Ectodermal cell (in vitro differentiated cells): ENCODE data around the gene NPFFR2. TPM values are rescaled to one million over a fixed set of nuclear protein-coding genes. Genes with fewer than 3 reads are reported as not detected.

ENCODE experiments used
- H3K27ac ChIP-seq: 2 replicates; pipeline ENCODE4 v1.7.0; 2013; ENCODE audit warnings: mild to moderate bottlenecking, low read depth, low read length; ENCODE audit not compliant: insufficient read depth, poor library complexity, severe bottlenecking
- H3K27me3 ChIP-seq: 2 replicates; pipeline ENCODE4 v1.7.0; 2013; ENCODE audit warnings: mild to moderate bottlenecking, low read length; ENCODE audit not compliant: insufficient read depth, control insufficient read depth, poor library complexity, severe bottlenecking
- H3K36me3 ChIP-seq: one replicate; pipeline ENCODE4 v1.7.0; 2013; ENCODE audit warnings: low read length; ENCODE audit not compliant: control insufficient read depth, insufficient read depth
- H3K4me1 ChIP-seq: one replicate; pipeline ENCODE4 v1.7.0; 2013; ENCODE audit warnings: low read length; ENCODE audit not compliant: control insufficient read depth, insufficient read depth
- H3K4me3 ChIP-seq: 2 replicates; pipeline ENCODE4 v1.7.0; 2013; ENCODE audit warnings: low read depth, low read length, control low read depth; ENCODE audit not compliant: insufficient read depth
- H3K9me3 ChIP-seq: 2 replicates; pipeline ENCODE4 v1.7.0; 2013; ENCODE audit warnings: mild to moderate bottlenecking, low read length, moderate library complexity; ENCODE audit not compliant: control insufficient read depth
- WGBS, 2 experiments: methylation state at CpG; one replicate each; pipeline ENCODE4 v1.1.7; 2013; ENCODE audit warnings: missing lambda C conversion rate in 2 of 2; 5-methylcytosine and 5-hydroxymethylcytosine counted together
- polyA plus RNA-seq, 4 experiments: library from polyadenylated mRNA; stranded (reverse); fragments of 50-300 nt; gene quantifications; one replicate each; pipeline ENCODE4 v1.2.3, GENCODE V29; 2013

NPFFR2 gene
- 0.37 TPM for polyA plus RNA-seq (2013, experiment 1 of 4)
- 0.21 TPM for polyA plus RNA-seq (2013, experiment 2 of 4)
- 0.43 TPM for polyA plus RNA-seq (2013, experiment 3 of 4)
- 0.28 TPM for polyA plus RNA-seq (2013, experiment 4 of 4)

- Histone ChIP-seq H3K9me3 (no peaks in the 10 kb centered on the region), H3K36me3 (no peaks in the 10 kb centered on the region), H3K4me3 (peak within 1 kb of the TSS; percentile 45), H3K4me1 (peaks cover 3% of the 10 kb centered on the region), H3K27ac (no peak within 1 kb of the TSS), H3K27me3 (peaks cover 17% of the 10 kb centered on the region)
- 11 to 16% methylated on average over 36 of the region's 36 CpGs for WGBS, 2 experiments
Measured at GRCh38 chr4:72031868-72032608, at the start of gene NPFFR2. TSS of gene NPFFR2 (plus strand) at chr4:72032000. CDS start at chr4:72128592, 96,592 bp downstream.

GRCh38 chr4:71992571-71993312, 39.1 kb upstream of the NPFFR2 start:
- Histone ChIP-seq H3K36me3 (no peaks in the 10 kb centered on the region), H3K9me3 (no peaks in the 10 kb centered on the region)

GRCh38 chr4:71994559-71994958, 37.2 kb upstream of the NPFFR2 start:
- H3K4me3 ChIP-seq = no peak overlapping the region
- H3K27me3 ChIP-seq = no peaks in the 10 kb centered on the region
- no peaks in the 10 kb centered on the region for H3K4me1 ChIP-seq
- H3K36me3 ChIP-seq = no peaks in the 10 kb centered on the region
- H3K27ac ChIP-seq = no peak overlapping the region
- WGBS, 2 experiments = 86 to 100% methylated on average over 1 of the region's 1 CpG
- H3K9me3 ChIP-seq = no peaks in the 10 kb centered on the region

More at GRCh38 chr4:71992571-71993312, 39.1 kb upstream of the NPFFR2 start:
- Histone ChIP-seq H3K4me3 (no peak overlapping the region), H3K27ac (no peak overlapping the region), H3K27me3 (no peaks in the 10 kb centered on the region), H3K4me1 (no peaks in the 10 kb centered on the region)
- WGBS, 2 experiments = 90 to 92% methylated on average over 2 of the region's 2 CpGs

- Histone ChIP-seq H3K4me1 (no peaks in the 10 kb centered on the region), H3K9me3 (no peaks in the 10 kb centered on the region), H3K4me3 (no peak overlapping the region), H3K36me3 (no peaks in the 10 kb centered on the region), H3K27me3 (no peaks in the 10 kb centered on the region), H3K27ac (no peak overlapping the region)
- WGBS, 2 experiments = no CpG with 5 or more reads among the region's 1 CpG
Measured at GRCh38 chr4:71995297-71995696, 36.5 kb upstream of the NPFFR2 start.

- no peaks in the 10 kb centered on the region for H3K36me3 ChIP-seq
- no peak overlapping the region for H3K27ac ChIP-seq
- H3K4me1 ChIP-seq = no peaks in the 10 kb centered on the region
- no peak overlapping the region for H3K4me3 ChIP-seq
- 93 to 98% methylated on average over 2 of the region's 2 CpGs for WGBS, 2 experiments
- no peaks in the 10 kb centered on the region for H3K27me3 ChIP-seq
- no peaks in the 10 kb centered on the region for H3K9me3 ChIP-seq
Measured at GRCh38 chr4:72006586-72006985, 25.2 kb upstream of the NPFFR2 start.

GRCh38 chr4:72011906-72012305, 19.9 kb upstream of the NPFFR2 start:
- H3K27me3 ChIP-seq = no peaks in the 10 kb centered on the region
- H3K27ac ChIP-seq = no peak overlapping the region
- no peaks in the 10 kb centered on the region for H3K4me1 ChIP-seq

GRCh38 chr4:72016011-72016410, 15.8 kb upstream of the NPFFR2 start:
- H3K4me3 ChIP-seq = no peak overlapping the region
- no peaks in the 10 kb centered on the region for H3K4me1 ChIP-seq
- H3K36me3 ChIP-seq = no peaks in the 10 kb centered on the region
- WGBS, 2 experiments = 95 to 100% methylated on average over 2 to 3 of the region's 3 CpGs
- no peak overlapping the region for H3K27ac ChIP-seq
- H3K27me3 ChIP-seq = no peaks in the 10 kb centered on the region
- H3K9me3 ChIP-seq = no peaks in the 10 kb centered on the region

More at GRCh38 chr4:72011906-72012305, 19.9 kb upstream of the NPFFR2 start:
- no peaks in the 10 kb centered on the region for H3K9me3 ChIP-seq
- no peaks in the 10 kb centered on the region for H3K36me3 ChIP-seq
- H3K4me3 ChIP-seq = no peak overlapping the region

- no peaks in the 10 kb centered on the region for H3K36me3 ChIP-seq
- no peak overlapping the region for H3K4me3 ChIP-seq
- H3K27ac ChIP-seq = no peak overlapping the region
- no peaks in the 10 kb centered on the region for H3K4me1 ChIP-seq
- no peaks in the 10 kb centered on the region for H3K27me3 ChIP-seq
- H3K9me3 ChIP-seq = no peaks in the 10 kb centered on the region
- 83 to 89% methylated on average over 3 of the region's 3 CpGs for whole genome bisulfite sequencing, 2 experiments
Measured at GRCh38 chr4:72019688-72020087, 12.1 kb upstream of the NPFFR2 start.

GRCh38 chr4:72022553-72022952, 9.2 kb upstream of the NPFFR2 start:
- Histone ChIP-seq H3K4me3 (no peak overlapping the region), H3K27ac (no peak overlapping the region), H3K9me3 (no peaks in the 10 kb centered on the region), H3K27me3 (no peaks in the 10 kb centered on the region), H3K36me3 (no peaks in the 10 kb centered on the region), H3K4me1 (no peaks in the 10 kb centered on the region)
- WGBS, 2 experiments = 91 to 100% methylated on average over 1 of the region's 1 CpG

- no peak overlapping the region for H3K4me3 ChIP-seq
Measured at GRCh38 chr4:72055566-72055965, 23.8 kb downstream of the NPFFR2 start.

More at GRCh38 chr4:72055566-72055965, 23.8 kb downstream of the NPFFR2 start:
- H3K27me3 ChIP-seq = no peaks in the 10 kb centered on the region
- no peaks in the 10 kb centered on the region for H3K4me1 ChIP-seq
- no peak overlapping the region for H3K27ac ChIP-seq
- H3K36me3 ChIP-seq = no peaks in the 10 kb centered on the region
- no peaks in the 10 kb centered on the region for H3K9me3 ChIP-seq
